PC-3 (cell line): ENCODE measurements around the gene KIAA1217. TPM values are rescaled to one million over a fixed set of nuclear protein-coding genes. Genes with fewer than 3 reads are reported as not detected.

ENCODE experiments used
- ATAC-seq: fragments of 200-7000 bp; cut with Tn5 transposase; 2 replicates; pipeline ENCODE4 v1.9.1; 2020; ENCODE audit warnings: mild to moderate bottlenecking, moderate library complexity
- BruUV-seq: library from RNA; stranded (reverse); fragments of 400-500 nt; replicated peaks from 2 replicates; lab custom pipeline; 2021; lab: Mats Ljungman, UMichigan
- CTCF ChIA-PET: fragments of 300-600 bp; sonication (Branson Sonifier 250); formaldehyde crosslinking; loops from one replicate; lab custom pipeline; 2022; ENCODE audit warnings: antibody characterized with exemption; lab: Charles Lee
- POLR2A ChIA-PET: fragments of 300-600 bp; sonication (Branson Sonifier 250); formaldehyde crosslinking; loops from one replicate; lab custom pipeline; 2022; ENCODE audit warnings: antibody characterized with exemption; ENCODE audit not compliant: unreplicated experiment; lab: Charles Lee
- DNase-seq: peaks from one replicate; pipeline ENCODE4 v3.0.0-alpha.2; 2015
- H2AFZ ChIP-seq: fragments of 300-600 bp; sonication (generic); 2 replicates; pipeline ENCODE4 v1.6.0; 2016; ENCODE audit warnings: antibody characterized with exemption, low read length
- H3F3A ChIP-seq: fragments of 300-600 bp; sonication (generic); one replicate; pipeline ENCODE4 v1.6.0; 2017; ENCODE audit warnings: antibody characterized with exemption, low read length, control low read depth, mild to moderate bottlenecking; ENCODE audit not compliant: unreplicated experiment
- H3K27ac ChIP-seq: fragments of 300-600 bp; sonication (generic); 2 replicates; pipeline ENCODE4 v1.5.1; 2016; ENCODE audit warnings: mild to moderate bottlenecking, low read length
- H3K27me3 ChIP-seq: fragments of 300-600 bp; sonication (generic); 2 replicates; pipeline ENCODE4 v1.6.1; 2016; ENCODE audit warnings: low read length, mixed read lengths
- H3K36me3 ChIP-seq: fragments of 300-600 bp; sonication (generic); 2 replicates; pipeline ENCODE4 v1.6.1; 2016; ENCODE audit warnings: low read depth, mixed run types, low read length, mixed read lengths
- H3K4me1 ChIP-seq: fragments of 300-600 bp; sonication (generic); 2 replicates; pipeline ENCODE4 v1.5.1; 2016; ENCODE audit warnings: low read length; ENCODE audit not compliant: insufficient read depth
- H3K4me2 ChIP-seq: fragments of 300-600 bp; sonication (generic); 2 replicates; pipeline ENCODE4 v1.6.0; 2016; ENCODE audit warnings: low read length
- H3K4me3 ChIP-seq: fragments of 300-600 bp; sonication (generic); 2 replicates; pipeline ENCODE4 v1.5.1; 2016; ENCODE audit warnings: mild to moderate bottlenecking, low read length, mixed read lengths
- H3K79me2 ChIP-seq: fragments of 300-600 bp; sonication (generic); 2 replicates; pipeline ENCODE4 v1.6.1; 2017; ENCODE audit warnings: low read length, mixed read lengths
- H3K9ac ChIP-seq: fragments of 300-600 bp; sonication (generic); 2 replicates; pipeline ENCODE4 v1.6.0; 2016; ENCODE audit warnings: mild to moderate bottlenecking, low read length
- H3K9me2 ChIP-seq: fragments of 300-600 bp; sonication (generic); replicated peaks from 2 replicates; pipeline ENCODE4 v1.6.1; 2016; ENCODE audit warnings: mixed run types, low read length, mixed read lengths
- H3K9me3 ChIP-seq: fragments of 300-600 bp; sonication (generic); 2 replicates; pipeline ENCODE4 v1.6.1; 2016; ENCODE audit warnings: low read length, mixed read lengths
- H4K20me1 ChIP-seq: fragments of 300-600 bp; sonication (generic); 2 replicates; pipeline ENCODE4 v1.6.1; 2016; ENCODE audit warnings: low read length, mixed read lengths
- EZH2 ChIP-seq: fragments of 300-600 bp; sonication (generic); IDR thresholded peaks from one replicate; pipeline ENCODE4 v1.6.1; 2017; ENCODE audit warnings: antibody characterized with exemption, mild to moderate bottlenecking, low read length; ENCODE audit not compliant: unreplicated experiment
- EZH2phosphoT487 ChIP-seq: fragments of 300-600 bp; sonication (generic); IDR thresholded peaks from 2 replicates; pipeline ENCODE4 v1.6.1; 2018; ENCODE audit warnings: mild to moderate bottlenecking, antibody characterized with exemption, low read length, borderline replicate concordance
- intact Hi-C: fragments of 100-400 bp; cut with micrococcal nuclease; formaldehyde crosslinking; loops from 2 replicates; pipeline ENCODE4 v1.9.0; 2023
- total RNA-seq: library from RNA; depleted of rRNA; stranded (reverse); fragments of >200 nt; gene quantifications from 2 replicates; pipeline ENCODE4 v1.2.3, GENCODE V29; 2014
- TF ChIP-seq, protein P1 (sequence below): fragments of 300-600 bp; sonication (generic); conservative IDR thresholded peaks from 2 replicates; pipeline ENCODE4 v1.5.1; 2017; ENCODE audit warnings: antibody characterized with exemption, low read depth, mild to moderate bottlenecking, low read length

KIAA1217 gene
- total RNA-seq, 1 experiment from 2014 or later, result 16.0 TPM

DNA sequence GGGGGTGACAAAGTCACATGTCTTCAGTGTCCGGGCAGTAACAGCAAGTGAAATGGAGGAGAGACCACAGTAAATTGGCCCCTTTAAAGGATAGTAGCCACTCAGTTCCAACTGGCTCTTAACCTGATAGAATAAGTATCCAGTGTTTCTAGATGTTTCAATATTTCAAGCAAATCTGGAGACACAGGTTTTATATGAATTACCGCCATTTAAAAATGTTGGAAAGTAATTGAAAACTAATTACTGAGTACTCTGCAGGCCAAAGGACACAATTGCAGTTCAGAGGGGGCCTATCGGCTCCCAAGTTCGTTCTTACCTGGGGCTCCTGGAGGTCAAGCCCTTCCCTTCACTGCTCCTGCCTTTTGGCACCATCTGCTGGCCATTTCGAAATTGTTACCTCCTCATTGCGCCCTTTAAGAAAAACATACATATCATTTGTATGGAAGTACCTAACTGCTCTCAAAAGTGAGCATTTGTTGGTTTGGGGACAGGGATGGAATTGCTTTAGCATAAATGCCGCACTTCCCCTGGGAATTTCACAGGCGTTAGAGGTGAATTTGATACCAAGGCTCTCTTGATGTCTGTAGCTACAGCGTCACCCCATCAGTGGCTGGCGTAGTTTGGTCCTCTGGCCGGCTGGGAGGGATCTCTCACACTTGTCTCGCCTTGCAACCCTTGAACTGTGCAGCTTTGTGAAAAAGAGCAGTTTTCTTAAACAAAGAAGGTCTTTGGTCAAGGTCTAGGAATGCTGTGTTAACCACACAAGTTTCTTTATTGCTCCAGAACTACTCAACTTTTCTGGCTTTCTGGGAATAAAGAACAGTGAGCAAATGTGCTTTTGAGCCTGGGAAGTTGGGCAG, 294.8 kb downstream of the KIAA1217 start:
- BruUV-seq, result no TSS peak
- CTCF ChIA-PET, result no interaction called here
- peak; percentile 69 for DNase-seq

DNA sequence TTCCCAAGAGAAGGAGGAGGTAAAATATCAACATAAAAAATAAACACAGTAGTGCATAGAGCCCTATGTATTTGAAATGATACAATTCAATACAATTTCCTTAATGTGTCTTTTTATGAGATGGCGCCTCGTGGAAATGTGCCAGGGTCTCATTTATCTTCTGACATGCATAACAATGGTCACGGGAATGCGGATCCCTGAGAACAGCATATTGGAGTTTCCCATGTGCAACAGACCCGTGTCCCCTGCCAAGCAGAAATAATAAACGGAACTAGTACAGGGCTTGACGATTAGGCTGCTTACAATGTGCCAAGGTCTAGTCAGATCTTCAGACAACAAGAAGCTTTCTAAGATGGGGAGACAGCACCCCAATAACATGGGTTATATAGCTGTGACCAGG, 296.8 kb downstream of the KIAA1217 start:
- no peaks in the 10 kb centered on the region for H3K9me3 ChIP-seq
- TF ChIP-seq EZH2phosphoT487 (no peak), EZH2 (no peak)
- TF ChIP-seq, protein P1, sequence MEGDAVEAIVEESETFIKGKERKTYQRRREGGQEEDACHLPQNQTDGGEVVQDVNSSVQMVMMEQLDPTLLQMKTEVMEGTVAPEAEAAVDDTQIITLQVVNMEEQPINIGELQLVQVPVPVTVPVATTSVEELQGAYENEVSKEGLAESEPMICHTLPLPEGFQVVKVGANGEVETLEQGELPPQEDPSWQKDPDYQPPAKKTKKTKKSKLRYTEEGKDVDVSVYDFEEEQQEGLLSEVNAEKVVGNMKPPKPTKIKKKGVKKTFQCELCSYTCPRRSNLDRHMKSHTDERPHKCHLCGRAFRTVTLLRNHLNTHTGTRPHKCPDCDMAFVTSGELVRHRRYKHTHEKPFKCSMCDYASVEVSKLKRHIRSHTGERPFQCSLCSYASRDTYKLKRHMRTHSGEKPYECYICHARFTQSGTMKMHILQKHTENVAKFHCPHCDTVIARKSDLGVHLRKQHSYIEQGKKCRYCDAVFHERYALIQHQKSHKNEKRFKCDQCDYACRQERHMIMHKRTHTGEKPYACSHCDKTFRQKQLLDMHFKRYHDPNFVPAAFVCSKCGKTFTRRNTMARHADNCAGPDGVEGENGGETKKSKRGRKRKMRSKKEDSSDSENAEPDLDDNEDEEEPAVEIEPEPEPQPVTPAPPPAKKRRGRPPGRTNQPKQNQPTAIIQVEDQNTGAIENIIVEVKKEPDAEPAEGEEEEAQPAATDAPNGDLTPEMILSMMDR, result no peak
- H3K27ac ChIP-seq, result no peak overlapping the region
- H4K20me1 ChIP-seq, result no peaks in the 10 kb centered on the region
- no TSS peak for BruUV-seq
- no peak overlapping the region for H2AFZ ChIP-seq
- no peaks in the 10 kb centered on the region for H3K27me3 ChIP-seq
- H3K9me2 ChIP-seq, result no peaks in the 10 kb centered on the region
- no peak overlapping the region for H3K4me2 ChIP-seq
- CTCF ChIA-PET, result no interaction called here
- H3K9ac ChIP-seq, result no peak overlapping the region
- DNase-seq (no peak), ATAC-seq (no peak)
- no peaks in the 10 kb centered on the region for H3F3A ChIP-seq
- no peak overlapping the region for H3K4me3 ChIP-seq
- POLR2A ChIA-PET, result no interaction called here
- H3K36me3 ChIP-seq, result peaks cover 2% of the 10 kb centered on the region
- H3K4me1 ChIP-seq, result no peaks in the 10 kb centered on the region
- H3K79me2 ChIP-seq, result no peaks in the 10 kb centered on the region
- intact Hi-C loops, result no loop called here

More for the DNA sequence above, 294.8 kb downstream of the KIAA1217 start:
- POLR2A ChIA-PET, result interaction anchor here (0.5 kb wide), 1 partner anchor 293 kb away, joined by 18 read pairs; no protein-coding TSS in a partner anchor
- Histone ChIP-seq H2AFZ (no peak overlapping the region), H3K4me1 (no peaks in the 10 kb centered on the region), H3K4me3 (no peak overlapping the region), H3K4me2 (no peak overlapping the region), H3K27me3 (no peaks in the 10 kb centered on the region), H3F3A (no peaks in the 10 kb centered on the region), H4K20me1 (no peaks in the 10 kb centered on the region), H3K27ac (no peak overlapping the region), H3K36me3 (peaks cover 2% of the 10 kb centered on the region), H3K9me3 (no peaks in the 10 kb centered on the region), H3K79me2 (no peaks in the 10 kb centered on the region), H3K9ac (no peak overlapping the region), H3K9me2 (no peaks in the 10 kb centered on the region)
- peak; percentile 55 for ATAC-seq
- intact Hi-C loops, result loop anchor here (1.0 kb wide), 2 partner anchors 40 to 85 kb away; no protein-coding TSS in a partner anchor
- no peak for TF ChIP-seq EZH2
- TF ChIP-seq, protein P1, result peak; percentile 85

DNA sequence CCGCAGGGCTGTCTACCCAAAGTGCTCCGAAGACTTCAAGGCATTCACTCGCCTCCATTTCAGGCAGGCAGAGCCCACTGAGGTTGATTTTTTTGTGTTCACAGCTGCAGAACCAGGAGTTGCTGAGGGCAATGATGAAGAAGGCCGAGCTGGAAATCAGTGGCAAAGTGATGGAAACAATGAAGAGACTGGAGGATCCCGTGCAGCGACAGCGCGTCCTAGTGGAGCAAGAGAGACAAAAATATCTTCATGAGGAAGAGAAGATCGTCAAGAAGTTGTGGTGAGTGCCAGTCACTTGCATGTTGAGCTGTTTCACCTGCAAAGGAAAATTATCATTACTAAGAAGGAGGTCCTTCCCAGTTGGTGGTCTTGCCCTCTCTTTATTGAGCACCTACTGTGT, 304.2 kb downstream of the KIAA1217 start:
- H3K36me3 ChIP-seq, result no peaks in the 10 kb centered on the region; the same call in 1 of the 2 replicates
- ATAC-seq (0 out of 2 replicates have a peak, but pooled peaks have one; percentile 22), DNase-seq (peak; percentile 36)
- H4K20me1 ChIP-seq, result no peaks in the 10 kb centered on the region
- H3K27ac ChIP-seq, result no peak overlapping the region
- H3K4me1 ChIP-seq, result no peaks in the 10 kb centered on the region
- TF ChIP-seq EZH2, result no peak
- TF ChIP-seq, protein P1, result peak; percentile 62
- ChIA-PET POLR2A (no interaction called here), CTCF (no interaction called here)
- H3K4me2 ChIP-seq, result no peak overlapping the region
- no peak overlapping the region for H3K4me3 ChIP-seq
- no peaks in the 10 kb centered on the region for H3K27me3 ChIP-seq
- no peak overlapping the region for H2AFZ ChIP-seq
- no peaks in the 10 kb centered on the region for H3K9me3 ChIP-seq
- H3K9ac ChIP-seq, result no peak overlapping the region
- no peaks in the 10 kb centered on the region for H3F3A ChIP-seq
- no peaks in the 10 kb centered on the region for H3K79me2 ChIP-seq
- intact Hi-C loops, result loop anchor here (10.0 kb wide), 1 partner anchor 148 kb away; no protein-coding TSS in a partner anchor
- H3K9me2 ChIP-seq, result no peaks in the 10 kb centered on the region
- BruUV-seq, result no TSS peak
